ENCODE results near the gene SNRPA1. TPM values are rescaled to one million over a fixed set of nuclear protein-coding genes. Genes with fewer than 3 reads are reported as not detected.

Gene SNRPA1
- total and polyA plus RNA-seq, 12 donors = 16.0 to 65.0 (median 30.0) TPM

- peaks cover 0 to 59% of the 10 kb centered on the region in 2 donors for H3K36me3 ChIP-seq (replicated peaks in 1 of 2)
- H3K27me3 ChIP-seq = no peaks in the 10 kb centered on the region
- peak in 1 of 7 donors; percentile 82 for DNase-seq
- no peak overlapping the region for H3K4me3 ChIP-seq
- peaks cover 9 to 13% of the 10 kb centered on the region in 2 donors for H3K4me1 ChIP-seq (replicated peaks in 1 of 2)
- no peak overlapping the region for H3K27ac ChIP-seq
- no peak for TF ChIP-seq POLR2A (IDR thresholded peaks at IDR 0.05)
- TF ChIP-seq, protein P1, sequence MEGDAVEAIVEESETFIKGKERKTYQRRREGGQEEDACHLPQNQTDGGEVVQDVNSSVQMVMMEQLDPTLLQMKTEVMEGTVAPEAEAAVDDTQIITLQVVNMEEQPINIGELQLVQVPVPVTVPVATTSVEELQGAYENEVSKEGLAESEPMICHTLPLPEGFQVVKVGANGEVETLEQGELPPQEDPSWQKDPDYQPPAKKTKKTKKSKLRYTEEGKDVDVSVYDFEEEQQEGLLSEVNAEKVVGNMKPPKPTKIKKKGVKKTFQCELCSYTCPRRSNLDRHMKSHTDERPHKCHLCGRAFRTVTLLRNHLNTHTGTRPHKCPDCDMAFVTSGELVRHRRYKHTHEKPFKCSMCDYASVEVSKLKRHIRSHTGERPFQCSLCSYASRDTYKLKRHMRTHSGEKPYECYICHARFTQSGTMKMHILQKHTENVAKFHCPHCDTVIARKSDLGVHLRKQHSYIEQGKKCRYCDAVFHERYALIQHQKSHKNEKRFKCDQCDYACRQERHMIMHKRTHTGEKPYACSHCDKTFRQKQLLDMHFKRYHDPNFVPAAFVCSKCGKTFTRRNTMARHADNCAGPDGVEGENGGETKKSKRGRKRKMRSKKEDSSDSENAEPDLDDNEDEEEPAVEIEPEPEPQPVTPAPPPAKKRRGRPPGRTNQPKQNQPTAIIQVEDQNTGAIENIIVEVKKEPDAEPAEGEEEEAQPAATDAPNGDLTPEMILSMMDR (IDR thresholded peaks at IDR 0.05) = no peak
- intact Hi-C loops (cut with DNase I) = no loop called here
- H3K9me3 ChIP-seq (replicated peaks in 1 of 3) = no peaks in the 10 kb centered on the region
- WGBS, 4 donors = 85 to 88% (median 86%) methylated on average over 9 of the region's 9 CpGs
Observed at GRCh38 chr15:101272584-101272983, 22.5 kb downstream of the SNRPA1 start.

DNA sequence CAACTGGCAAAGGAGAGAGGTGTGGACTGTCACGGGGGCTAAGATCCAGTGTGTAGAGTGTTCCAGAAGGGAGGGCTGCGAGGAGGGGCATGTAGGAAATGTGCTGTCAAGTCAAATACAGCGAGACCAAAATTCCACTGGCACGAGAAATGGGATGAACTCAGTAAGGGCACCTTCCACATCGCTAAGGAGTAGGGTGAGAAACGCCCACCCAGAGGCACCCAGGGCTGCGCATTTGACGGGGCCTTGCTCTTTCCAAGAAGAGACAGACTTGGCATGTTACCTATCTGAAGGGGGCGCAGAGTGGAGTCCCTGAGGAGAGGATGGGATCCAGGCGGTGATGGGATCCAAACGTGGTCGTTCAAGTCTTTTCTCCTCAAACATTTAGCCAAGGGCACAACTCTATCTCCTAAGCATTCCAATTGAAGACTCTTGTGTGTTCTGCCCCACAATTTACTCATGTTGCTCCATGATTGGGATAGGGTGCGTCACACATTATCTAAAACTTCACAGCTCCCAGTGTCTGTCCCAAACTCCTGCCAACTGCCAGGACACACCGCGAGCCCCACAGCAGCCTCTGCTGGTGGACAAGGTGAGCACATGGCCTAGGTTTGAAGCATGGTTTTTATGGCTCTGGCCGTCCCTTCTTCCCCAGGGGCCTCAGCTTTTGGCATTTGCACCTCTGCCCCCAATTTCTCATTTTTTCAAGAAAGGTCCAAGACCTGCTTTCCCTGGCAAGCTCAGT is 25.4 kb downstream of the SNRPA1 start:
- H3K9me3 ChIP-seq (replicated peaks in 1 of 3) = no peaks in the 10 kb centered on the region
- H3K27me3 ChIP-seq = no peaks in the 10 kb centered on the region
- H3K4me3 ChIP-seq = no peak overlapping the region
- WGBS, 4 donors = 89 to 93% (median 91%) methylated on average over 16 of the region's 16 CpGs
- no peak for TF ChIP-seq POLR2A (IDR thresholded peaks at IDR 0.05)
- TF ChIP-seq, protein P1 (IDR thresholded peaks at IDR 0.05) = peak in 3 of 6 experiments; percentile 10 to 20 (median 18)
- no peaks in the 10 kb centered on the region for H3K4me1 ChIP-seq (replicated peaks in 1 of 2)
- H3K27ac ChIP-seq = no peak overlapping the region
- intact Hi-C loops (cut with DNase I) = loop anchor here in 1 of 2 donors (10.0 kb wide), 1 partner anchor 155 kb away; no protein-coding TSS in a partner anchor
- peaks cover 0 to 54% of the 10 kb centered on the region in 2 donors for H3K36me3 ChIP-seq (replicated peaks in 1 of 2)
- DNase-seq = peak in 1 of 7 donors; percentile 46

DNA sequence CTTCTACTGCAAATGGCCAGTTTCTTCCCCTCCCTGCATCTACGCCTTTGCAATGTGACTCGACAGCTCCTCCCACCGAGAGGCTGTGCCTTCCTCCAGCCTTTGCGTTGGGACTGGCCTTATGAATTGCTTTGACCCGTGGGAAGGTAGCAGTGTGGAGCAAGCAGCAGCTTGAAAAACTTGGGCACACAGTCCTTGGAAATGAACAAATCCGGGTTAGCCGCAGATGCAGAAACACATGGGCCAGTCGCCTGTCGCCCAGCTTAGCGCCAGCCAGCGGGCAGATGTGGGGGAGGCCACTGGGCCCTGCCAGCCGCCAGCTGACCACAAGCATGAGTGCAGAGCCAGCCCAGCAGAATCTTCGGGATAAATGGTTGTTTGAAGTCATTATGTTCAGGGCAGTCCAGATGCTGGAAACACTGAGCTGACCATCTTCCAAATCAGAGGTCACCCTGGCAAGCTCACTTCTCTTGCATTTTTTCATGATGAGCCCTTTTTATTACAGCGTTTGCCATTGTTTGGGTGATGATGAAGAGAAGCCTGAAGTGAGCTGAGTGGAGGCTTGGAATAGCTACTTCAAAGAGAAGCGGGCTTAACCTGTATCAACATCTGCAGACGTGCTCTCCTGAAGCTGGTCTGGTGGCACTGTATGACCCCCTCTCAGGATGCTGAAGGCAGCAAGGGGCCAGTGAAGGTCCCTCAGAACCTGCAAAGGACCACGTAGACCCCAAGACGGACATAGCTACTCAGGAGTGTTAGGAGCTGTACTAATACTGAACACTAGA is 27.5 kb downstream of the SNRPA1 start:
- intact Hi-C loops (cut with DNase I) = loop anchor here in 1 of 2 donors (10.0 kb wide), 1 partner anchor 153 kb away; no protein-coding TSS in a partner anchor
- Histone ChIP-seq H3K4me1 (replicated peaks in 1 of 2) (no peaks in the 10 kb centered on the region), H3K27me3 (no peaks in the 10 kb centered on the region), H3K27ac (peak overlapping the region in 1 of 5 donors; percentile 45), H3K9me3 (replicated peaks in 1 of 3) (no peaks in the 10 kb centered on the region), H3K4me3 (no peak overlapping the region), H3K36me3 (replicated peaks in 1 of 2) (peaks cover 0 to 32% of the 10 kb centered on the region in 2 donors)
- TF ChIP-seq, protein P1 (IDR thresholded peaks at IDR 0.05) = no peak
- no peak for TF ChIP-seq POLR2A (IDR thresholded peaks at IDR 0.05)
- peak in 1 of 7 donors; percentile 24 for DNase-seq
- WGBS, 4 donors = 51 to 65% (median 59%) methylated on average over 11 to 18 of the region's 18 CpGs

- DNase-seq = peak in 1 of 7 donors; percentile 23
- peak overlapping the region in 1 of 5 donors; percentile 45 for H3K27ac ChIP-seq
- H3K4me1 ChIP-seq (replicated peaks in 1 of 2) = no peaks in the 10 kb centered on the region
- WGBS, 4 donors = 61 to 69% (median 68%) methylated on average over 9 of the region's 9 CpGs
- H3K9me3 ChIP-seq (replicated peaks in 1 of 3) = no peaks in the 10 kb centered on the region
- no peak overlapping the region for H3K4me3 ChIP-seq
- H3K27me3 ChIP-seq = no peaks in the 10 kb centered on the region
- H3K36me3 ChIP-seq (replicated peaks in 1 of 2) = peaks cover 0 to 25% of the 10 kb centered on the region in 2 donors
- intact Hi-C loops (cut with DNase I) = loop anchor here in 1 of 2 donors (10.0 kb wide), 1 partner anchor 152 kb away; no protein-coding TSS in a partner anchor
- no peak for TF ChIP-seq POLR2A (IDR thresholded peaks at IDR 0.05)
- TF ChIP-seq, protein P1 (IDR thresholded peaks at IDR 0.05) = no peak
Observed at GRCh38 chr15:101266787-101267186, 28.3 kb downstream of the SNRPA1 start.
